ENCODE data around the gene ACTL8.

The ACTL8 gene, protein sequence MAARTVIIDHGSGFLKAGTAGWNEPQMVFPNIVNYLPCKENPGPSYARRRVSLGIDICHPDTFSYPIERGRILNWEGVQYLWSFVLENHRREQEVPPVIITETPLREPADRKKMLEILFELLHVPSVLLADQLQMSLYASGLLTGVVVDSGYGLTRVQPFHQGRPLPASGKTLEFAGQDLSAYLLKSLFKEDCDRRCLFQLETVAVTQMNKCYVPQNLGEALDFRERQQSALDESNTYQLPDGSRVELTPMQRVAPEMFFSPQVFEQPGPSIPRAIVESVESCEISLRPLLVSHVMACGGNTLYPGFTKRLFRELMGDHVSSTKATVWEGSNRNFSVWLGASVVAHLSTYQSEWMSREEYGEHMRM
- 0 reads per million in 3 donors for total RNA-seq

DNA sequence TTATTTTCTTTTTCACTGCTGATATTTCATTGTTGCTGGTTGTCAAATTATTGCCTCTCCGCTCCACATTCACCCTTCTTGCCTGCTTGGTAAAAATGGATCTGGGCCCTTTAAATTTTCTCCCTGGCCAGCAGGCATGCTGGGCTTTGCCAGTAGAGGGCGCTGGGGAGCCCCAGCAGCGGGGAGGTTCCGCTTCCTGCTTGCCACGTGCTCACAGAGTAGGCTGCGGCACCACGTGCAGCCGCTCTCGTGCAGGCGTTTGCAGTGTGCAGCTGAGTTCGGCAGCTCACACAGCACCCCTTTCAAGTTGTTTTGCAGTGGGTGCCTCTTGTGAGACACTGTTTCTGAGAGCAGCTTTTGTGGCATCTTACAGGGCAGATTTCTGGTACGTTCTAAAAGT lies at the start of gene ACTL8:
ACTL8 (plus strand) TSS at position 214 of the 400 bp plus-strand sequence. CDS start 67,676 bp downstream, outside the sequence.
- H3K4me1 ChIP-seq (ENCODE audit: control insufficient read depth, insufficient read depth, low read length, poor library complexity, severe bottlenecking), result no peaks in the 10 kb centered on the region
- no peak for DNase-seq

DNA sequence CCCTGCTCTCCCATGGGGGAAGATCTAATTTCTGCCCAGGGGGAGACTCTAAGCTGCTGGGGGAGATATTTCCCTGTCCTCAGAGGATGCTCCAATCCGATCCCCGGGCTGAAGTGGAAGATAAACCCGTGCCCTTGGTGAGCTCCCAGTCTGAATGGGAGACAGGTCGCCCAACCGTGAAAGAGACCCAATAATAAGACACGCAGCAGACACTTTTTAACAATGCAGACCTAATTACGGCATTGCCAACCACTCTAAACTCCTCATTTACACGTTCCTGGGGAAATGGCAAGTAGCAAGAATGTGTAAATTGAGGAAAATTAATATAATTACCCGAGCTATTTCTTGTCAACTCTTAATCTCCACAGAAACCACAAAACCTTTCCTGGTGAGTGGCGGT lies 48.7 kb upstream of the ACTL8 start:
- no peaks in the 10 kb centered on the region for H3K36me3 ChIP-seq (ENCODE audit: control insufficient read depth, insufficient read depth, low read length)
- DNase-seq, result no peak
- no peaks in the 10 kb centered on the region for H3K9me3 ChIP-seq (ENCODE audit: control insufficient read depth, low read length)
- H3K27me3 ChIP-seq (replicated peaks; ENCODE audit: control insufficient read depth, insufficient read depth, low read length, poor library complexity, severe bottlenecking), result no peaks in the 10 kb centered on the region
- no peaks in the 10 kb centered on the region for H3K4me1 ChIP-seq (ENCODE audit: control insufficient read depth, insufficient read depth, low read length, poor library complexity, severe bottlenecking)
- H3K27ac ChIP-seq (ENCODE audit: insufficient read depth, low read length, poor library complexity, severe bottlenecking), result no peak overlapping the region
- H3K4me3 ChIP-seq (ENCODE audit: insufficient read depth, low read depth, low read length, poor library complexity, severe bottlenecking), result no peak overlapping the region

More for the DNA sequence above, at the start of gene ACTL8:
- H3K36me3 ChIP-seq (ENCODE audit: control insufficient read depth, insufficient read depth, low read length), result no peaks in the 10 kb centered on the region
- H3K27ac ChIP-seq (ENCODE audit: insufficient read depth, low read length, poor library complexity, severe bottlenecking), result no peak within 1 kb of the TSS
- no peaks in the 10 kb centered on the region for H3K27me3 ChIP-seq (replicated peaks; ENCODE audit: control insufficient read depth, insufficient read depth, low read length, poor library complexity, severe bottlenecking)
- no peak within 1 kb of the TSS for H3K4me3 ChIP-seq (ENCODE audit: insufficient read depth, low read depth, low read length, poor library complexity, severe bottlenecking)
- H3K9me3 ChIP-seq (ENCODE audit: control insufficient read depth, low read length), result peaks cover 30% of the 10 kb centered on the region

DNA sequence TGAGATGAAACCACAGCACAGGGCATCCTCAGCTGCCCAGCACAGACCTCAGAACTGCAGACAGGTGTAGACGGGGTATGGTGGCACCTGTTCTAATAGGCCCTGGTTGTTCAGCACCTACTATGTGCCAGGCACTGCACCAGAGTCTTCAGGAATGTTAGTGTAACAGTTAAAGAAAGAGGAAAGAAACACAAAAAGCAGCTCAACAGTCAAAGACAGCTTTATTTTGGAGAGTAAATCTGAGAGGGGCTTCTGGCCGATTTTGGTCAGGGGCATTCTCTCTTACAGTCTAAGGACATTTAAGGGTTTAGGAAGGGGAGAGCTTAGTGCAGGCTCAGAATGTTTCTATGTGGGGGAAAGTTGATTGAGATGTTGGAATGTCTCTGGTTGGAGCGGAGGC lies 45.2 kb upstream of the ACTL8 start:
- H3K27ac ChIP-seq (ENCODE audit: insufficient read depth, low read length, poor library complexity, severe bottlenecking), result no peak overlapping the region
- DNase-seq, result no peak
- no peaks in the 10 kb centered on the region for H3K9me3 ChIP-seq (ENCODE audit: control insufficient read depth, low read length)
- H3K4me1 ChIP-seq (ENCODE audit: control insufficient read depth, insufficient read depth, low read length, poor library complexity, severe bottlenecking), result no peaks in the 10 kb centered on the region
- no peaks in the 10 kb centered on the region for H3K36me3 ChIP-seq (ENCODE audit: control insufficient read depth, insufficient read depth, low read length)
- H3K4me3 ChIP-seq (ENCODE audit: insufficient read depth, low read depth, low read length, poor library complexity, severe bottlenecking), result no peak overlapping the region
- H3K27me3 ChIP-seq (replicated peaks; ENCODE audit: control insufficient read depth, insufficient read depth, low read length, poor library complexity, severe bottlenecking), result no peaks in the 10 kb centered on the region

DNA sequence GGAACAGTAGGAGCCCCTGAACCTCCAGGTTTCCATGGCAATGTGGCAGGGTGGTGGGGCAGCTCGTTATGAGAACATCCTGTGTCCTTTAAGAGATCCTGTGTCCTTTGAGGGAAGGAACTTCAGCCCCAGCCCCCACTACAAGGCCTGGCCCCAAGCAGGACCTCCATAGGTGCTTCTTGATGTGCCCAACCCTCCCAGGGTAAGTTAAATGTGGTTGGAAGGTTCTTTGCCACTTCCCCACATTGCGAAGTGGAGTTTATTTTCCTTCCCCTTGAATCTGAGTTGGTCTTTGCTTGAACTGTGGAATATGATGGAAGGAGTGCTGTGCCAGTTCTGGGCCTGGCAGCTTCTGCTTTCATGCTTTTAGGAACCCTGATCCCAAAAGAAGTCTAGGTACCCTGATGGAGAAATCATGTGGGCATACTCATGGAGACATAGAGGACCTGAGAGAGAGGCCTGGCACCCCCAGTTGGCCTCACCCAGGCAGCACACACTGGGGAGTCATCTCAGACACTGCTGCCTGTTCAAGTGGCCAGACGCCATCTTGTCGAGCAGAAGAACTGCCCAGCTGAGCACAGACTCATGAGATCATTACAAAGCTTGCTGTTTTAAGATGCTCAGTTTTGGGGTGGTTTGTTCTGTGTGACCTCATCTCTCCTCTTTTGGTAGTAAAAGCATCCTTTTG lies 44.1 kb upstream of the ACTL8 start:
- Histone ChIP-seq H3K27ac (ENCODE audit: insufficient read depth, low read length, poor library complexity, severe bottlenecking) (no peak overlapping the region), H3K27me3 (replicated peaks; ENCODE audit: control insufficient read depth, insufficient read depth, low read length, poor library complexity, severe bottlenecking) (no peaks in the 10 kb centered on the region), H3K4me1 (ENCODE audit: control insufficient read depth, insufficient read depth, low read length, poor library complexity, severe bottlenecking) (no peaks in the 10 kb centered on the region), H3K4me3 (ENCODE audit: insufficient read depth, low read depth, low read length, poor library complexity, severe bottlenecking) (no peak overlapping the region), H3K9me3 (ENCODE audit: control insufficient read depth, low read length) (no peaks in the 10 kb centered on the region), H3K36me3 (ENCODE audit: control insufficient read depth, insufficient read depth, low read length) (no peaks in the 10 kb centered on the region)
- DNase-seq, result no peak

DNA sequence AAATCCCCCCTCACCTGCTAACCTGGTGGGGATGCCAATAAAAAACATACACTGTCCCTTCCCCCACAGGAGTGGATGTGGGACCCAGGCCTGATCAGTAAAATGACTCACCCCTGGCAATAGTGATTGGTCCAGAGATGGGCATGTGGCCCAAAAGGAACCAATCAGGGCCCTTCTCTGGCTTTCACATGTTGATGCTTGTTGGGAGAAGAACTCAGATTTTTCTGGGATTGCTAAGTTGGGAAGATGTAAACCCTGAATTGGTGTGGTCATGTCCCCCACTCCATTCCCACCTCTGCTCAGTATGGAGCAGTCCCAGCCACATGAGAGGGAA lies 43.6 kb upstream of the ACTL8 start:
- H3K36me3 ChIP-seq (ENCODE audit: control insufficient read depth, insufficient read depth, low read length), result no peaks in the 10 kb centered on the region
- H3K4me1 ChIP-seq (ENCODE audit: control insufficient read depth, insufficient read depth, low read length, poor library complexity, severe bottlenecking), result no peaks in the 10 kb centered on the region
- H3K4me3 ChIP-seq (ENCODE audit: insufficient read depth, low read depth, low read length, poor library complexity, severe bottlenecking), result no peak overlapping the region
- no peaks in the 10 kb centered on the region for H3K9me3 ChIP-seq (ENCODE audit: control insufficient read depth, low read length)
- H3K27me3 ChIP-seq (replicated peaks; ENCODE audit: control insufficient read depth, insufficient read depth, low read length, poor library complexity, severe bottlenecking), result no peaks in the 10 kb centered on the region
- no peak for DNase-seq
- H3K27ac ChIP-seq (ENCODE audit: insufficient read depth, low read length, poor library complexity, severe bottlenecking), result no peak overlapping the region

DNA sequence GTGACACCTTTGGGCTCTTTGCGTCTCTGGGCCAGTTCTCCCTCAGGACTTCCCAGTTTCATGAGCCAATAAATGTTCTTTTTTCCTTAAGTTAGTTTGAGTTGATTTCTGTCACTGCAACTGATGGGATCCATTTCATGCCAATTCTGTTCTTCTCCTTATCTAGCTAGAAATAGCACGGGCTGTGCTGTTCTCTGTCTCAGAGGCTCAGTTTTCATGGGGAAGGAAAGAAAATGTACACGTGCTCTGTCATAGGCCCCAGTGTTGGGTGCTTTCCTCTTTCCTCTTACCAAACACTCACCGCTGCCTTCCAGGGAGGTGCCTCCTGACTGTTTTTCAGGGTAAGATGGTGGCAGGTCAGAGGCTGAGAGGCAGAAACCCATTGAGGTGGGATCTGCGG lies 43.2 kb upstream of the ACTL8 start:
- H3K27ac ChIP-seq (ENCODE audit: insufficient read depth, low read length, poor library complexity, severe bottlenecking), result no peak overlapping the region
- H3K4me3 ChIP-seq (ENCODE audit: insufficient read depth, low read depth, low read length, poor library complexity, severe bottlenecking), result no peak overlapping the region
- H3K36me3 ChIP-seq (ENCODE audit: control insufficient read depth, insufficient read depth, low read length), result no peaks in the 10 kb centered on the region
- H3K9me3 ChIP-seq (ENCODE audit: control insufficient read depth, low read length), result no peaks in the 10 kb centered on the region
- DNase-seq, result no peak
- H3K4me1 ChIP-seq (ENCODE audit: control insufficient read depth, insufficient read depth, low read length, poor library complexity, severe bottlenecking), result no peaks in the 10 kb centered on the region
- H3K27me3 ChIP-seq (replicated peaks; ENCODE audit: control insufficient read depth, insufficient read depth, low read length, poor library complexity, severe bottlenecking), result no peaks in the 10 kb centered on the region

DNA sequence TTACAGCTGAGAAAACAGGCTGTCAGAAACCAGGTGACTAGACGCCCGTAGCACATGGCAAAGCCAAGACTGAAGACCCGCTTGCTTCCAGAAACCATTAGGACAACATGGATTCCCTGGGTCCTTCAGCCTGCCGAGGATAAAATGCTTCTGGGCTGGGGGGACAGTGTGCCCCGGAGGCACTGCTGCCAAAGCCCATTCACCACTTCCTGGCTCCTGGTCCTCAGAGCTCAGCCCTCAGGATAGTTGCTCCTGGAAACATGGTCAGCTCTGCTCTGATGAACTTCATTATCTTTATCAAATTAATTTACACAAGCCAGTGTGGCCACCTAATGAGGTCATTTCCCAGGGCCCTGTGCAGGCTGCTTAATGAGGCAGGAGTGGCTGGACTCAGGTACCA lies 41.1 kb upstream of the ACTL8 start:
- no peaks in the 10 kb centered on the region for H3K36me3 ChIP-seq (ENCODE audit: control insufficient read depth, insufficient read depth, low read length)
- H3K4me1 ChIP-seq (ENCODE audit: control insufficient read depth, insufficient read depth, low read length, poor library complexity, severe bottlenecking), result no peaks in the 10 kb centered on the region
- H3K4me3 ChIP-seq (ENCODE audit: insufficient read depth, low read depth, low read length, poor library complexity, severe bottlenecking), result no peak overlapping the region
- no peaks in the 10 kb centered on the region for H3K9me3 ChIP-seq (ENCODE audit: control insufficient read depth, low read length)
- H3K27me3 ChIP-seq (replicated peaks; ENCODE audit: control insufficient read depth, insufficient read depth, low read length, poor library complexity, severe bottlenecking), result no peaks in the 10 kb centered on the region
- no peak for DNase-seq
- no peak overlapping the region for H3K27ac ChIP-seq (ENCODE audit: insufficient read depth, low read length, poor library complexity, severe bottlenecking)

DNA sequence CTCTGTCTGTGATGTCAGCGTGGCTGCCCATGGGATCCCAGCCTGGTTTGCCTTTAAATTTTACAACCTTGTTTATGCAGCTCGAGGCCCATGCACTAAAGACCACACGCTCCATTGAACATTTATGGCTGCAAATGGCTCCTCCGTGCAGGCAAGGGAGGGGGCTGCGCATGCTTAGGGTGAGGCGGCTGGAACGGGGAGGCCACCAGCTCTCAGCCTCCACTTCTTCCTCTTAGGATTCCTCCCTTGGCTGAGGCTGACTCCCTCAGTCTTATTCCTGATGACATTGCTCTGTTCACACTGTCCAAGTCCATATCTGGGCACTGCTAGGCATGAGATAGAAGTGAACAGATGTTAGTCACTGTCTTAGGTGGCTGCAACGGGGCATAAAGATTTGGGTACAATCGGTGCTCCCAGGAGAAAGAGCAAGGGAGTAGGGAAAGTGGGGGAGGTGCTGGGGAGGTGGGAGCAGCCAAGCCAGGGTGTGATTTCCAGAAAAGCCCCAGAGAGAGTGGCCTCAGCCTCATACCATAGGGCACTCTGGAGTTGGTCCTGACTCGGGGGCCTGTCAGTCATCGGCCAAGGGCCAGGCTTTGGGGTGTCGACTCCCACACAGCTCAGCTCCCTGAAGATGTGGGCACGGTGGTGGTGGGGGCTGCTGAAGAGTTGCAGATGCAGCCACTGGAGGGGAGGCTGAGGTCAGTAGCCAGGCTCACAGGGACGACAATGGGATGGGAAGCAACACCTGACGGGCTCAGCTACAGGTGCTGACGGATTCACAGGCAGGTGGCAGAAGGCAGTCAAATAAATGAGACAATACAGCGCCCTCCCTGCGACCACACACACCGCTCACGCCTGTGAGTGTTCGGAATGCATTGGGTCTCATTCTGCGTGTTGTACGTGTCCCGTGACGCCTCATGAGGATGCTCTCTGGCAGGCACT lies 37.3 kb upstream of the ACTL8 start:
- Histone ChIP-seq H3K4me3 (ENCODE audit: insufficient read depth, low read depth, low read length, poor library complexity, severe bottlenecking) (no peak overlapping the region), H3K27me3 (replicated peaks; ENCODE audit: control insufficient read depth, insufficient read depth, low read length, poor library complexity, severe bottlenecking) (peaks cover 4% of the 10 kb centered on the region), H3K27ac (ENCODE audit: insufficient read depth, low read length, poor library complexity, severe bottlenecking) (no peak overlapping the region), H3K9me3 (ENCODE audit: control insufficient read depth, low read length) (no peaks in the 10 kb centered on the region), H3K36me3 (ENCODE audit: control insufficient read depth, insufficient read depth, low read length) (no peaks in the 10 kb centered on the region), H3K4me1 (ENCODE audit: control insufficient read depth, insufficient read depth, low read length, poor library complexity, severe bottlenecking) (no peaks in the 10 kb centered on the region)
- no peak for DNase-seq

DNA sequence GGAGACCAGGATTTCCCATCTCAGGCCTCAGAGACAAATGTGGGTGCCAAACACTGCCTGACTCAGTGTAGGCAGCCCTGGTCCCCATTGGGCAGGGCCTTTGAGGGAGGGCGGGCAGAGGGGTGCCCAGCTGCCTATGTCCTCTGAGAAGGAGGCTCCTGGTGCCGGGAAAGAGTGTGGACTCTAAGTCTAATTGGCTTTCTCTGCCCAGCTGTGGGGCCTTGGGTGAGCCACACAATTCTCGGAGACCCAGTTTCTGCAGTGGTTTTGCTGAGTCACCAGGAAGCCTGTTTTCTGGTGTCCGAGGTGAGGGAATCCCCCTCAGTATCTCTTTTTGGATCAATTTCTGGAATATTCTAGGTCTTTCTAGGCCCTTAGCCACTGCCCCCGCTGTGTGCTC lies 35.3 kb upstream of the ACTL8 start:
- Histone ChIP-seq H3K27ac (ENCODE audit: insufficient read depth, low read length, poor library complexity, severe bottlenecking) (no peak overlapping the region), H3K36me3 (ENCODE audit: control insufficient read depth, insufficient read depth, low read length) (no peaks in the 10 kb centered on the region), H3K27me3 (replicated peaks; ENCODE audit: control insufficient read depth, insufficient read depth, low read length, poor library complexity, severe bottlenecking) (peaks cover 4% of the 10 kb centered on the region), H3K4me3 (ENCODE audit: insufficient read depth, low read depth, low read length, poor library complexity, severe bottlenecking) (no peak overlapping the region), H3K4me1 (ENCODE audit: control insufficient read depth, insufficient read depth, low read length, poor library complexity, severe bottlenecking) (no peaks in the 10 kb centered on the region), H3K9me3 (ENCODE audit: control insufficient read depth, low read length) (no peaks in the 10 kb centered on the region)
- no peak for DNase-seq
